ENCODE measurements around the gene CMC4.

GRCh38 chrX:155056471-155056870 lies 14.5 kb downstream of the CMC4 start:
- TF ChIP-seq, protein P1, sequence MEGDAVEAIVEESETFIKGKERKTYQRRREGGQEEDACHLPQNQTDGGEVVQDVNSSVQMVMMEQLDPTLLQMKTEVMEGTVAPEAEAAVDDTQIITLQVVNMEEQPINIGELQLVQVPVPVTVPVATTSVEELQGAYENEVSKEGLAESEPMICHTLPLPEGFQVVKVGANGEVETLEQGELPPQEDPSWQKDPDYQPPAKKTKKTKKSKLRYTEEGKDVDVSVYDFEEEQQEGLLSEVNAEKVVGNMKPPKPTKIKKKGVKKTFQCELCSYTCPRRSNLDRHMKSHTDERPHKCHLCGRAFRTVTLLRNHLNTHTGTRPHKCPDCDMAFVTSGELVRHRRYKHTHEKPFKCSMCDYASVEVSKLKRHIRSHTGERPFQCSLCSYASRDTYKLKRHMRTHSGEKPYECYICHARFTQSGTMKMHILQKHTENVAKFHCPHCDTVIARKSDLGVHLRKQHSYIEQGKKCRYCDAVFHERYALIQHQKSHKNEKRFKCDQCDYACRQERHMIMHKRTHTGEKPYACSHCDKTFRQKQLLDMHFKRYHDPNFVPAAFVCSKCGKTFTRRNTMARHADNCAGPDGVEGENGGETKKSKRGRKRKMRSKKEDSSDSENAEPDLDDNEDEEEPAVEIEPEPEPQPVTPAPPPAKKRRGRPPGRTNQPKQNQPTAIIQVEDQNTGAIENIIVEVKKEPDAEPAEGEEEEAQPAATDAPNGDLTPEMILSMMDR (IDR thresholded peaks at IDR 0.05; ENCODE audit: insufficient read depth, low read length, poor library complexity, severe bottlenecking): no peak
- TF ChIP-seq EZH2phosphoT487 (conservative IDR thresholded peaks at IDR 0.05; ENCODE audit: low read length): no peak

Data from SU-DHL-6 (cell line).